HepG2 (cell line): ENCODE data around the gene MTHFS. TPM values are rescaled to one million over a fixed set of nuclear protein-coding genes. Genes with fewer than 3 reads are reported as not detected.

Experiments used
- ATAC-seq: fragments of 200-7000 bp; cut with Tn5 transposase; 3 replicates; pipeline ENCODE4 v1.9.1; 2020; ENCODE audit warnings: mild to moderate bottlenecking, moderate library complexity
- BruUV-seq: library from RNA; stranded (reverse); fragments of 400-500 nt; replicated peaks from 2 replicates; lab custom pipeline; 2021; lab: Mats Ljungman, UMichigan
- CTCF ChIA-PET: fragments of 300-600 bp; formaldehyde crosslinking; extraction: SDS; loops from one replicate; lab custom pipeline; 2021; ENCODE audit warnings: low total read pairs, inconsistent platforms, low intra/inter-chr PET ratio; lab: Yijun Ruan, JAX
- POLR2A ChIA-PET: fragments of 350-600 bp; sonication (Branson Sonifier 250); formaldehyde crosslinking; loops from one replicate; lab custom pipeline; 2020; ENCODE audit warnings: antibody characterized with exemption, inconsistent platforms; lab: Yijun Ruan, JAX
- DNase-seq: peaks from one replicate; pipeline ENCODE4 v3.0.0-alpha.2; 2015; ENCODE audit warnings: low spot score
- FAIRE-seq: peaks from 3 replicates; lab custom pipeline; 2011; peaks lifted over from hg19 to GRCh38; lab: Jason Lieb, UNC
- H2AFZ ChIP-seq: one replicate; pipeline ENCODE4 v1.6.1; 2011; ENCODE audit warnings: low read length, inconsistent platforms
- H3K27ac ChIP-seq: fragments of 300-600 bp; 3 replicates; pipeline ENCODE4 v1.8.0; 2011; ENCODE audit warnings: mixed run types, mild to moderate bottlenecking, mixed read lengths, low read length, inconsistent platforms; ENCODE audit not compliant: insufficient read depth; ENCODE audit errors: extremely low read length
- H3K27me3 ChIP-seq, 2 experiments: fragments of 200-600 bp in 1 of 2; 2 replicates in 1 of 2; 3 replicates in 1 of 2; pipeline versions ENCODE4 v1.6.0 to v1.8.0; 2011; ENCODE audit warnings: low read length in 2 of 2, mild to moderate bottlenecking in 2 of 2, moderate library complexity in 2 of 2, inconsistent platforms in 1 of 2; ENCODE audit not compliant: insufficient read depth in 2 of 2, control insufficient read depth in 1 of 2
- H3K36me3 ChIP-seq, 2 experiments: fragments of 200-600 bp in 1 of 2; replicated peaks in 1 of 2; 2 replicates in 1 of 2; 3 replicates in 1 of 2; pipeline versions ENCODE4 v1.5.1 to v1.8.0; 2011; ENCODE audit warnings: low read length in 2 of 2, inconsistent platforms in 1 of 2; ENCODE audit not compliant: insufficient read depth in 2 of 2, control insufficient read depth in 1 of 2
- H3K4me1 ChIP-seq: 2 replicates; pipeline ENCODE4 v1.5.1; 2012; ENCODE audit warnings: low read length, inconsistent platforms; ENCODE audit not compliant: insufficient read depth
- H3K4me2 ChIP-seq: 2 replicates; pipeline ENCODE4 v1.6.0; 2011; ENCODE audit warnings: low read depth, low read length, inconsistent platforms
- H3K4me3 ChIP-seq, 3 experiments: fragments of 200-600 bp in 1 of 3; sonication (generic), shearing (Covaris generic) in 1 of 3; replicated peaks in 1 of 3; 2 replicates each; pipeline ENCODE4 v1.5.1; 2011 to 2016; ENCODE audit warnings: low read length in 3 of 3, inconsistent platforms in 2 of 3, low read depth in 2 of 3, mild to moderate bottlenecking in 2 of 3, control low read depth in 1 of 3, mixed read lengths in 1 of 3; ENCODE audit not compliant: insufficient read depth in 1 of 3
- H3K79me2 ChIP-seq: one replicate; pipeline ENCODE4 v1.6.1; 2011; ENCODE audit warnings: low read length, inconsistent platforms; ENCODE audit not compliant: insufficient read depth
- H3K9ac ChIP-seq: 2 replicates; pipeline ENCODE4 v1.6.0; 2011; ENCODE audit warnings: mild to moderate bottlenecking, low read depth, low read length, inconsistent platforms; ENCODE audit not compliant: insufficient read depth
- H3K9me3 ChIP-seq: 2 replicates; pipeline ENCODE4 v1.5.1; 2012; ENCODE audit warnings: mild to moderate bottlenecking, low read length
- H4K20me1 ChIP-seq: 2 replicates; pipeline ENCODE4 v1.6.0; 2011; ENCODE audit warnings: inconsistent platforms, mild to moderate bottlenecking, low read length, moderate library complexity; ENCODE audit not compliant: insufficient read depth
- CENPT ChIP-seq: sonication (generic); formaldehyde crosslinking; IDR thresholded peaks from 2 replicates; pipeline ENCODE4 v1.8.0; 2022; ENCODE audit warnings: low read depth, mild to moderate bottlenecking, moderate library complexity, missing genetic modification reagents
- EP300 ChIP-seq, 3 experiments: sonication (generic) in 1 of 3; formaldehyde crosslinking in 1 of 3; IDR thresholded peaks; 2 replicates each; pipeline versions ENCODE4 v1.5.1 to v1.6.1; 2011 to 2020; ENCODE audit warnings: low read depth in 2 of 3, low read length in 2 of 3, borderline replicate concordance in 1 of 3, improper control_type of control experiment in 1 of 3, mild to moderate bottlenecking in 1 of 3, missing genetic modification reagents in 1 of 3, moderate library complexity in 1 of 3
- FOXP1 ChIP-seq, 2 experiments: fragments of 450-650 bp in 1 of 2; IDR thresholded peaks; 2 replicates each; pipeline ENCODE4 v1.6.1; 2017 to 2018; ENCODE audit warnings: antibody characterized with exemption in 1 of 2
- HDAC6 ChIP-seq: fragments of 200-600 bp; sonication (generic); IDR thresholded peaks from 2 replicates; pipeline ENCODE4 v1.7.0; 2017; ENCODE audit warnings: mild to moderate bottlenecking, antibody characterized with exemption, low read length, low read depth
- KAT2B ChIP-seq: fragments of 150-350 bp; IDR thresholded peaks from 2 replicates; pipeline ENCODE4 v1.6.1; 2014; ENCODE audit warnings: low read depth, low read length, borderline replicate concordance
- KLF9 ChIP-seq: IDR thresholded peaks from 2 replicates; pipeline ENCODE4 v1.6.1; 2016; ENCODE audit warnings: low read depth
- NFYB ChIP-seq: sonication (generic); formaldehyde crosslinking; IDR thresholded peaks from 2 replicates; pipeline ENCODE4 v1.4.0; 2020; ENCODE audit warnings: missing genetic modification reagents
- PAF1 ChIP-seq: IDR thresholded peaks from 2 replicates; pipeline ENCODE4 v1.6.1; 2016; ENCODE audit warnings: missing genetic modification reagents, missing compliant biosample characterization
- PRDM4 ChIP-seq: sonication (generic); formaldehyde crosslinking; IDR thresholded peaks from 2 replicates; pipeline ENCODE4 v1.9.0; 2021; ENCODE audit warnings: missing genetic modification reagents, borderline replicate concordance
- ZIK1 ChIP-seq: sonication (generic); formaldehyde crosslinking; IDR thresholded peaks from 2 replicates; pipeline ENCODE4 v1.5.0; 2020; ENCODE audit warnings: mild to moderate bottlenecking, low read depth, missing genetic modification reagents, borderline replicate concordance
- ZNF34 ChIP-seq: sonication (generic); formaldehyde crosslinking; IDR thresholded peaks from 2 replicates; pipeline ENCODE4 v1.4.0; 2020; ENCODE audit warnings: mild to moderate bottlenecking, missing genetic modification reagents, borderline replicate concordance
- ZNF432 ChIP-seq: sonication (generic); formaldehyde crosslinking; IDR thresholded peaks from 2 replicates; pipeline ENCODE4 v1.5.0; 2020; ENCODE audit warnings: missing genetic modification reagents, mild to moderate bottlenecking, borderline replicate concordance
- ZNF44 ChIP-seq: sonication (generic); formaldehyde crosslinking; IDR thresholded peaks from 2 replicates; pipeline ENCODE4 v1.5.1; 2020; ENCODE audit warnings: mild to moderate bottlenecking, missing genetic modification reagents
- ZNF580 ChIP-seq: IDR thresholded peaks from 2 replicates; pipeline ENCODE4 v1.6.1; 2016; ENCODE audit warnings: low read depth, borderline replicate concordance
- ZNF652 ChIP-seq: IDR thresholded peaks from 2 replicates; pipeline ENCODE4 v1.6.1; 2016; ENCODE audit warnings: low read depth, borderline replicate concordance
- ZNF691 ChIP-seq: sonication (generic); formaldehyde crosslinking; IDR thresholded peaks from 2 replicates; pipeline ENCODE4 v1.4.0; 2020; ENCODE audit warnings: missing genetic modification reagents, low read depth, mild to moderate bottlenecking, borderline replicate concordance
- ZNF781 ChIP-seq: sonication (generic); formaldehyde crosslinking; IDR thresholded peaks from 2 replicates; pipeline ENCODE4 v1.5.1; 2020; ENCODE audit warnings: borderline replicate concordance, mild to moderate bottlenecking, missing genetic modification reagents; ENCODE audit errors: not compliant biosample characterization
- WGBS: methylation state at CpG from one replicate; pipeline ENCODE4 v1.1.6; 2017; ENCODE audit warnings: low lambda C conversion rate; 5-methylcytosine and 5-hydroxymethylcytosine counted together
- in situ Hi-C: cut with HindIII; loops from 2 replicates; pipeline ENCODE4 v1.10.0; 2017; ENCODE audit warnings: low pct_unique_long_range_greater_than_20kb; ENCODE audit not compliant: extremely low pct_ligation_motif_present
- intact Hi-C: fragments of 100-400 bp; cut with micrococcal nuclease; formaldehyde crosslinking; loops from one replicate; pipeline ENCODE4 v1.10.0; 2022; ENCODE audit not compliant: unreplicated experiment
- polyA plus RNA-seq, 8 experiments: library from polyadenylated mRNA; depleted of rRNA in 3 of 8; stranded (reverse) in 7 of 8; unstranded in 1 of 8; fragments of >200 nt; fragmentation: Illumina TruSeq in 4 of 8; extraction: Trizol in 4 of 8; gene quantifications; 2 replicates each; pipeline versions ENCODE4 v1.2.1 to v1.2.3, GENCODE V29; 2011 to 2016; ENCODE audit warnings: low read depth in 4 of 8, missing spikeins in 1 of 8, mixed read lengths in 1 of 8; ENCODE audit not compliant: insufficient read depth in 1 of 8
- total RNA-seq, 5 experiments: library from RNA; depleted of rRNA; stranded (reverse); fragments of >200 nt; fragmentation: Illumina TruSeq; extraction: Trizol; gene quantifications; 2 replicates each; pipeline ENCODE4 v1.2.3, GENCODE V29; 2016; ENCODE audit warnings: low read depth in 1 of 5
- TF ChIP-seq, protein P1 (sequence below): sonication (generic); formaldehyde crosslinking; IDR thresholded peaks from 2 replicates; pipeline ENCODE4 v1.8.0; 2022; ENCODE audit warnings: missing genetic modification reagents, mild to moderate bottlenecking, inconsistent platforms, borderline replicate concordance

Gene MTHFS
- total and polyA plus RNA-seq, 2 of the 13 experiments (the other 11 are each of a cell fraction or from before 2014, with no cell fraction given) = 37.0 to 49.7 TPM

GRCh38 chr15:79832367-79833120 lies 64.3 kb downstream of the MTHFS start:
- FAIRE-seq = no peak
- Histone ChIP-seq H3K4me3 (no peak overlapping the region), H3K9me3 (no peaks in the 10 kb centered on the region), H3K36me3 (peaks cover 0 to 3% of the 10 kb centered on the region in 2 experiments; a peak in 1 of 5 replicates), H3K4me2 (no peak overlapping the region), H3K27ac (no peak overlapping the region), H3K9ac (no peak overlapping the region), H4K20me1 (no peaks in the 10 kb centered on the region), H3K27me3 (no peaks in the 10 kb centered on the region), H3K79me2 (no peaks in the 10 kb centered on the region), H2AFZ (no peak overlapping the region), H3K4me1 (no peaks in the 10 kb centered on the region)
- intact Hi-C loops (no loop called here), in situ Hi-C loops (no loop called here)
- TSS peak; percentile 29 for BruUV-seq
- ChIA-PET POLR2A (no interaction called here), CTCF (no interaction called here)
- no CpG with 5 or more reads among the region's 1 CpG for WGBS
- TF ChIP-seq KAT2B = no peak
- no peak for TF ChIP-seq ZNF34
- no peak for TF ChIP-seq PAF1
- TF ChIP-seq ZIK1 (CRISPR knock-in tag) = no peak
- TF ChIP-seq ZNF781 = no peak
- TF ChIP-seq ZNF44 = no peak
- TF ChIP-seq FOXP1 (IDR thresholded peaks at IDR 0.05) = no peak
- no peak for TF ChIP-seq FOXP1 (CRISPR knock-in tag; IDR thresholded peaks at IDR 0.05)
- TF ChIP-seq, protein P1, sequence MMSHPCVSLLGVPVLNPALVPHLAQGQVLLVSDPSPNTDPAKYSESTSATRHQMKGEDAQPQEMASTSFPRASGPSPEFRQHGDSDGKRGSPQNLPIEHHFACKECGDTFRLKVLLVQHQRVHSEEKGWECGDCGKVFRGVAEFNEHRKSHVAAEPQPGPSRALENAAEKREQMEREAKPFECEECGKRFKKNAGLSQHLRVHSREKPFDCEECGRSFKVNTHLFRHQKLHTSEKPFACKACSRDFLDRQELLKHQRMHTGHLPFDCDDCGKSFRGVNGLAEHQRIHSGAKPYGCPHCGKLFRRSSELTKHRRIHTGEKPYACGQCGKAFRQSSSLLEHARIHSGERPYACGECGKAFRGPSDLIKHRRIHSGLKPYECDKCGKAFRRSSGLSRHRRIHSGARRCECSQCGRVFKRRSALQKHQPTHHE (CRISPR knock-in tag) = no peak
- TF ChIP-seq NFYB (CRISPR knock-in tag) = no peak
- no peak for TF ChIP-seq ZNF691 (CRISPR knock-in tag)
- no peak for TF ChIP-seq ZNF652 (CRISPR knock-in tag)
- TF ChIP-seq KLF9 (CRISPR knock-in tag) = no peak
- TF ChIP-seq HDAC6 = no peak
- no peak for TF ChIP-seq EP300 (IDR thresholded peaks at IDR 0.05; ENCODE audit: low read depth in 2 of 2, low read length in 2 of 2)
- no peak for TF ChIP-seq EP300 (CRISPR knock-in tag; IDR thresholded peaks at IDR 0.05; ENCODE audit: borderline replicate concordance)
- TF ChIP-seq ZNF432 (CRISPR knock-in tag) = no peak
- no peak for TF ChIP-seq CENPT (CRISPR knock-in tag)
- TF ChIP-seq PRDM4 (CRISPR knock-in tag) = no peak
- no peak for TF ChIP-seq ZNF580 (CRISPR knock-in tag)
- no peak for DNase-seq
- no peak for ATAC-seq
